ENCODE results near the gene ASTN1. TPM values are rescaled to one million over a fixed set of nuclear protein-coding genes. Genes with fewer than 3 reads are reported as not detected.

The ASTN1 gene
- total RNA-seq, 2 donors from 2014 or later = not detected

DNA sequence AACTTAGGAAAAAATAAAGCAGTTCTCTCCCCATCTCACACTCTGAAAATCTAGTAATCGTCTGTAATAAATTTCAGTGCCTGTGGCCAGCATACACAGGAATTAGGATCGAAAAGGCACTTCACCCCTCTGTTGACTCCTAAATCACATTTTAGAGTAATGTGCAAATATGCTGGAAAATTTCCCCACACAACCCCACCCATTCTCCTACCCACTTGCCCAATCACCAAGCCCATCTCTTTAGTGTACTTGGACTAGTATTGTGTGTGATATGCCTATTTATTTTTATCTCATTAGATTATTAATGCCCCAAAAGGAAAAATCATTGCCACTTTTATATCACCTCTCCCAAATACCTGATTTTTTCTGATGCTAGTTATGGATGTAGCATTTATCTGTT lies 323.3 kb downstream of the ASTN1 start:
- H3K27ac Mint-ChIP-seq = no peak overlapping the region
- no peak for DNase-seq
- no peak overlapping the region for H3K4me3 Mint-ChIP-seq
- H3K9me3 ChIP-seq (ENCODE audit: control insufficient read depth, low read length, poor library complexity, severe bottlenecking) = no peaks in the 10 kb centered on the region
- no peak for ATAC-seq
- H3K4me1 Mint-ChIP-seq = no peaks in the 10 kb centered on the region
- peaks cover 7% of the 10 kb centered on the region for H3K27me3 Mint-ChIP-seq
- H3K36me3 Mint-ChIP-seq (ENCODE audit: low read depth) = no peaks in the 10 kb centered on the region

DNA sequence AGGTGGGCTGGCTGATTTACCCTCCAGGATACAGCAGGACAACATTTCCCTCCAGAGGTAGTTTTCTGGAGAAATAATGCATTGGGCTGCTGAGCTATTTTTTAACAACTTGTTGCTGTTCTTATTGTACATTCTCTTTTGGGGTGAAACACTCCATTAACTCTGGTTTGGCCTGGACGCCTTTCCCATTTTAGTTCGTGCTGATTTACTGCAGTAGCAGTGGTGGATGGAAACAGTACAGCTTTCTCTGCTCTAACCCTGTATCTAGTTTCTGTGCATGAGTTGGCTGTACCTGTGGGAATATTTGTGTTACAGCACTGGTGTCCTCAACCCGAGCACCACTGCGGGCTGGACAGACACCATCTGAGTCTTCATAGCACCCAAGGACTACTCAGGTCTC lies 325.3 kb downstream of the ASTN1 start:
- no peak for ATAC-seq
- no peak for DNase-seq
- Mint-ChIP-seq H3K4me3 (no peak overlapping the region), H3K4me1 (no peaks in the 10 kb centered on the region), H3K27ac (no peak overlapping the region), H3K36me3 (ENCODE audit: low read depth) (no peaks in the 10 kb centered on the region), H3K27me3 (peaks cover 7% of the 10 kb centered on the region)
- no peaks in the 10 kb centered on the region for H3K9me3 ChIP-seq (ENCODE audit: control insufficient read depth, low read length, poor library complexity, severe bottlenecking)

DNA sequence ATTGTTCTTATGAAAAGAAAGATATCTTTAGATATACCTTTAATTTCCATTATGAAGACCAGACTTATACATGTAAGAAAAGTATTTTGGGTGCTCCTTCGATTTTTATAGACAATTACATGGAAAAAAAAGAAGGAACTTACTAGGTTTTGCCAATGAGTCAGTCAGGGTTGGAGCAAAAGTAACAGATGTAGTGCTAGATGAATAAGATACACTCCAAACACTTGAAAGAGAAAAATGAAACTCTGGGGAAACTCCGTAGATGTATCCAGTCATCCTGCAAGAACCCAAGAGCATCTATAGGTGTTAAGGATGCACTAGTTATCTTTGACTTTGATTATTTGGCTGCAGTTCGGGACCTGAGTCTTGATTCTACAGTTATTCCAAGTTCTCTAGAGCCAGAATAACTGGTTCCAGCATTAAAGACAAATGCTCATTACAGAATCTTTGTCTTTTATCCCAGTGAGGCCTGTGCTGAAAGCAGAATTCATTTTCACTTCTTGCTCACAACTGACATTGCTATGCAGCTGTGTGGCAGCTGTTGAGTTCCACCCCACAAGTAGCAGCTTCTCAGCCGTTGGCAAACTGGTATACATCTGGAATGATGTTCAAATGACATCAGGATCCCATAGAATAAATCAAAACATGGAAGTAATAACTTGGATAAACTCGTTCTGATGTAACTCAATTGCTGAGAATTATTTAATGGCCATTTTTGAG lies 326.1 kb downstream of the ASTN1 start:
- Mint-ChIP-seq H3K27me3 (peaks cover 7% of the 10 kb centered on the region), H3K27ac (no peak overlapping the region), H3K4me3 (no peak overlapping the region), H3K36me3 (ENCODE audit: low read depth) (no peaks in the 10 kb centered on the region), H3K4me1 (no peaks in the 10 kb centered on the region)
- H3K9me3 ChIP-seq (ENCODE audit: control insufficient read depth, low read length, poor library complexity, severe bottlenecking) = no peaks in the 10 kb centered on the region
- no peak for ATAC-seq
- no peak for DNase-seq

DNA sequence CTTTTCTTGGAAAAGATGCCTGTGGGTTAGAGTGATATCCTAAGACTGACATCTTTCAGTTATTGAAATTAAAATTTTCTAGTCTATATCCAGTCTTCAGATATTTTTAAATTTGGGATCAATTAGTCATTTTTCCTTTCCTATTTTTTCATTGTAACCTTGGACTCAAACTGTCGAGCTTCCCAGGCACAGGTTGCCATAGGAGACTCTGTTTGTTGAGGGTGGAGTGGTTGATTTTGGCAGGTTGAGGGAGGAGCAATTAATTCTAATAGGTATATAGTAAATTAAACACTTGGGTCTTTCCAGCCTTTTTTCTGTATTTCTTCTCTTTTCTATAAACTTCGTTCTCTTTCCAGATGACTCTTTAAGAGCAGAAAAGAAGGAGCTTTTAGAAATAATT lies 326.8 kb downstream of the ASTN1 start:
- Mint-ChIP-seq H3K27ac (no peak overlapping the region), H3K36me3 (ENCODE audit: low read depth) (no peaks in the 10 kb centered on the region), H3K4me3 (no peak overlapping the region), H3K27me3 (peaks cover 7% of the 10 kb centered on the region), H3K4me1 (no peaks in the 10 kb centered on the region)
- no peak for DNase-seq
- no peaks in the 10 kb centered on the region for H3K9me3 ChIP-seq (ENCODE audit: control insufficient read depth, low read length, poor library complexity, severe bottlenecking)
- no peak for ATAC-seq

DNA sequence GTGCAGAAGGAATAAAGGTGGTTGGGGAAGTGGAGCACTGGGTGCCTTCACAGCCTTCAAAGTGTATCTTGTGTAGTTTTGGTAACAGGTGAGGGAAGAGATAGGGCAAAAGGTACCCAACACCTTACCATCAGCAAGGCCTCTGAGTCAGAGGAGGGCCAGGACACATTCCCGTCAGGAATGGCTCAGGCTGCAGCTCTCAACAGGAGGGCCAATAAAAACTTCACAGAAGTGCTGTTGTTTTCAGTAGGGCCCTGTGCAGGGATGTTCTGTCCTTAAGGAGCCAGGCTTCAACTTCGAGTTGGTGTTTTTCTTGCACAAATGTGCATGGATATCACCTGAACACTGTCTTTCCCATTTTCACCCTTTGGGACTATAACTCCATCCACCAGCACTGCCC lies 333.4 kb downstream of the ASTN1 start:
- no peak for ATAC-seq
- no peaks in the 10 kb centered on the region for H3K4me1 Mint-ChIP-seq
- H3K4me3 Mint-ChIP-seq = no peak overlapping the region
- no peak overlapping the region for H3K27ac Mint-ChIP-seq
- H3K9me3 ChIP-seq (ENCODE audit: control insufficient read depth, low read length, poor library complexity, severe bottlenecking) = no peaks in the 10 kb centered on the region
- H3K36me3 Mint-ChIP-seq (ENCODE audit: low read depth) = no peaks in the 10 kb centered on the region
- no peak for DNase-seq
- H3K27me3 Mint-ChIP-seq = no peaks in the 10 kb centered on the region

DNA sequence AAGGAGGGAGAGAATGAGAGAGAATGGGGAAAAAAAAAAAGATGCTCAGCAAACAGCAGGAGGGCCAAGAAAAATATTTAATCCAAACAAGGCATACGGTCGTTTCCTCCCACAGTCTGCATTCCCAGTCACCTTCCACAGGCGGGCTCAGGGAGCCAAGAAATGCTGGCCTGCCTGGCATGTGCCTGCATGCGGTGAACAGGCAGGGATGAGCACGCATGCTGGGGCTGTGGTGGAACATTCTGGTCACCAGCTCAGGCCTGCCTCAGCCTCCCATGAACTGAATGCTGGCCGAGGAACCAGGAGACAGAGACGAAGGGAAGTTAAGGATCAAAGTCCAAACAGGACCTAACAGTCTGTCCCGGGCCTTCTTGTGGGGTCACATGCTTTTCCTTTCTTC lies 335.3 kb downstream of the ASTN1 start:
- no peaks in the 10 kb centered on the region for H3K27me3 Mint-ChIP-seq
- ATAC-seq (no peak), DNase-seq (no peak)

DNA sequence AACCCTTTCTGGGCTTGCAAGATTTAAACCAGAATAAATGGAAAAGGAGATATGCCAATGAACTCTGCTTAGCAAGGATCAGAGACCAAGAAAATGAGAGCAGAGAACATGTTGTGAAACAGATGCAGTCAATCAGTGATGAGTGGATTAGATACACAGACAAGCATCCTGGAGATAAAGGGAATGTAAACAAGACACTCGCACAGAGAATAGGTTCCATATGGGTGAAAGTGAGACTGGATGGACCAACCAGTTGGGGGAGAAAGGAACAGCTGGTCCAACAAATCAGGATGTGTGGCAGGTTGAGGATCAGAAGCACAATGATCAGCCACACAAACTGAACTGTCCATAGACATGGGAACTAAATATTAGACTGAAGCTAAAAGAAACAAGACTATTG lies 338.2 kb downstream of the ASTN1 start:
- Mint-ChIP-seq H3K36me3 (ENCODE audit: low read depth) (no peaks in the 10 kb centered on the region), H3K27me3 (no peaks in the 10 kb centered on the region), H3K27ac (no peak overlapping the region), H3K4me1 (no peaks in the 10 kb centered on the region), H3K4me3 (no peak overlapping the region)
- H3K9me3 ChIP-seq (ENCODE audit: control insufficient read depth, low read length, poor library complexity, severe bottlenecking) = no peaks in the 10 kb centered on the region
- no peak for DNase-seq
- no peak for ATAC-seq

More for the DNA sequence above, 335.3 kb downstream of the ASTN1 start:
- H3K9me3 ChIP-seq (ENCODE audit: control insufficient read depth, low read length, poor library complexity, severe bottlenecking) = no peaks in the 10 kb centered on the region
- no peaks in the 10 kb centered on the region for H3K4me1 Mint-ChIP-seq
- no peak overlapping the region for H3K4me3 Mint-ChIP-seq
- no peak overlapping the region for H3K27ac Mint-ChIP-seq
- no peaks in the 10 kb centered on the region for H3K36me3 Mint-ChIP-seq (ENCODE audit: low read depth)

DNA sequence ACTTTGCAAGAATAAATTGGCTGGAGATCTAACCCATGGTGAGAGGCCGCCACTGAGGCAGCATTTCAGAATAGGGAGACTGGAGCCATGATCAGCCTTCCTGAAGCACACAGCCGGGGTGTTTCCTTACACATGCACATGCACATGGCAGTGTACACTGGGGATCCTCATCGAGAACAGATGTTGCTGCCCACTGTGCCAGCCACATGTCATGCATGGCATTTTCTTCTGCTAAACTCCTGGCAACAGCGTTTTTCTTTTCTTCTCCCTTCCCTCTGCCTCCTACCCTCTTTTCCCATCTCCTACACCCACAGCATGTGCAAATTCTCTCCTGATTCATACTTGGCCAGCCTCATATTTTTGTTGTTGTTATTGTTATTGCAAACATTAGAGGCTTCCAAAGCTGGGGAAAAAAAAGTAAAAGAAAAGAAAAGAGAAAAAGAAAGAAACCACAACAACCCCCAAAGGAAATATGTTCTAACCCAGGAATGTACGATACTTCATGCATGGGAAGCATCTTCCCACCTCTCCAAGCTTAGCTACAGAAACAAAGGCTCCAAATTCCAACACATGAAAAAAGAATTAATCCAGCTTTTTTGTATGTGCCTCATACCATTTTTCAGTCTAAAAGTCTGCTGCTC lies 344.0 kb downstream of the ASTN1 start:
- no peak for DNase-seq

DNA sequence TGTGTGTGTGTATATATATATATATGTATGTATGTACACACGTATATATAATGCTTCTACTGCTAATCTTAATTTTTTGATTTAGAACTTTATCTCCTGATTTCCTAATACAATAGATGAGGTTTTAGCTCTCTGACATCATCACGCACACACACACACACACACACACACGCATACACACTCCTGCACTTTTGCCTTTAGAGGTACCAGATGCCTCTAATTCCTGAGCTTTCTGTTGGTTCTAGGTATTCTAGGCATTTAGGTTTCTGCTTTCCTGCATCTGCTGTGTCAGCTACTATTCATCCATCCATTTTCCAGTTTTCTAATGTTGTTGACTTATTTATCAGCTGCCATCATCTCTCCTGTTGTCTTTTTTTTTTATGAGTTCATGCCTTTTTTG lies 348.3 kb downstream of the ASTN1 start:
- Mint-ChIP-seq H3K27ac (no peak overlapping the region), H3K36me3 (ENCODE audit: low read depth) (no peaks in the 10 kb centered on the region), H3K4me1 (no peaks in the 10 kb centered on the region), H3K4me3 (no peak overlapping the region), H3K27me3 (no peaks in the 10 kb centered on the region)
- no peak for ATAC-seq
- no peak for DNase-seq
- H3K9me3 ChIP-seq (ENCODE audit: control insufficient read depth, low read length, poor library complexity, severe bottlenecking) = no peaks in the 10 kb centered on the region

More for the DNA sequence above, 344.0 kb downstream of the ASTN1 start:
- Mint-ChIP-seq H3K4me3 (no peak overlapping the region), H3K36me3 (ENCODE audit: low read depth) (no peaks in the 10 kb centered on the region), H3K4me1 (no peaks in the 10 kb centered on the region), H3K27ac (no peak overlapping the region), H3K27me3 (no peaks in the 10 kb centered on the region)
- no peaks in the 10 kb centered on the region for H3K9me3 ChIP-seq (ENCODE audit: control insufficient read depth, low read length, poor library complexity, severe bottlenecking)
- no peak for ATAC-seq

DNA sequence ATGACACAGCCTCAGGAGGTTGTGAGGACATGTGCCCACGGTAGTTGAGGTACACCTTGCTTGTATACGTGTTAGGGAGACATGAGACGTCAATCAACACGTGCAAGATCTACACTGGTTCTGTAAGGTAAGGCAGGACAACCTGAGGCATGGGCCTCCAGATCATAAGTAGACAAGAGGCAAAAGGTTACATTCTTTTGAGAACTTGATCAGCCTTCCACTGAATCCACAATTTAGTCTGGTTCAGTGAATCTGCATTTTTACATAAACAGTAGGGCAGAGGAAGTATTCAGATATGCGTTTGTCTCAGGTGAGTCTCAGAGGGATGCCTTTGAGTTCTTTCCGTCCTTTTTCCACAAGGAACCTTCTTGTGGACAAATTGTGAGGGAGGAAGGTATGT lies 348.9 kb downstream of the ASTN1 start:
- DNase-seq (no peak), ATAC-seq (no peak)
- no peaks in the 10 kb centered on the region for H3K36me3 Mint-ChIP-seq (ENCODE audit: low read depth)
- no peaks in the 10 kb centered on the region for H3K27me3 Mint-ChIP-seq
- no peaks in the 10 kb centered on the region for H3K9me3 ChIP-seq (ENCODE audit: control insufficient read depth, low read length, poor library complexity, severe bottlenecking)
- no peak overlapping the region for H3K27ac Mint-ChIP-seq
- no peaks in the 10 kb centered on the region for H3K4me1 Mint-ChIP-seq
- no peak overlapping the region for H3K4me3 Mint-ChIP-seq

DNA sequence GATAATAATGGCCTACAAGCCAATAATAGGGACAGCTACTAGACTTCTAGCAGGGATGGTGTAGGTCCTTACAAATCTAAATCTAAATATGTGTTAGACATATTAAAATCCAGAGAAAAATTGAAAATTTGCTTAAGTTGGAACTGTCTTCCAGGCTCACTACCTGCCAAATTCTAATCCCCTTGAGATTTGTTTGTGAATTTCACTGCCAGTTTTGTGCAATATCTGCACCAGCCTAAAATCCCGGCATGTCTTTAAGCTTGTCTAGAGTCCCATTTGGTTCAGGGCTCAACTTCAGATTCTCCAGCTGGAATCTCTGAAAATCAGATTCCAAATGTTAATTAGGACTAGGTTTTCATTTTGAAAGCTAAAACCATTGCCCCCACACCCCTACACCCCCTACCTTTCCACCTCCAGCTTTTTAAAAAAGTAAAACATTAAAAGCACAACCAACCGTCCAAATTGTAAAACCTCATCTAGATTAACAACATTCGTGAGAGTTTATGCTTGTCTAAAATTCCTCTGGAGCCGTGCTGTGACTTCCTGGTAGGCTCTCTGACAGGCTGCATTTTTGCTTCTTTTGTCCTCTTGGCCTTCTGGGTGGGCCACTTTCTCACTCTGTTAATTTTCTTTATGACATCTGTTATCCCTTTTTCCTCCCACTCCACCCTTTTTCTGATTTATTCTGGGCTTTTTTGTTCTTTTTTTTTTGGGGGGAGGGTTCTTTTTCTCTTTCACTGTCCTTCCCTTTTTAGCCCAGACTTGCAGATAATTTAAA lies 352.8 kb downstream of the ASTN1 start:
- Mint-ChIP-seq H3K27ac (no peak overlapping the region), H3K36me3 (ENCODE audit: low read depth) (no peaks in the 10 kb centered on the region), H3K4me1 (no peaks in the 10 kb centered on the region), H3K4me3 (no peak overlapping the region), H3K27me3 (no peaks in the 10 kb centered on the region)
- no peaks in the 10 kb centered on the region for H3K9me3 ChIP-seq (ENCODE audit: control insufficient read depth, low read length, poor library complexity, severe bottlenecking)
- DNase-seq (no peak), ATAC-seq (no peak)

DNA sequence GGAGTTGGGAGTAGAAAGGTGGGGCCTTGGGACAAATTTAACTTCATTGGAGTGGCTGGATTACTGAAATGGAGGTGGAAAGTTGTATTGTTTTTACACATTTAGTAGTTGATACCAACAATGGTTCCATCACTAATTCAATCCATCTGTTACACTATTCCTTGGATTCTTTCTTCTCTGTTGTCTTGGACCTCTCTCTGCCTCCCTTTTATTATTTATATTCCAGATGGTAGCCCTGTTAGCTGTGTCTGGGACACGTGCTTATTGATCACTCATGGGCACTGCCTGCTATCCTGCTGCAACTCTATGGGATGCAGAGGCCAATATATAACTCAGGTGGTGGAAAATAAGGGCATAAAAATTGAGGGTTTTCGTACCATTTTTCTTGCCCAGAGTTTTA lies 355.2 kb downstream of the ASTN1 start:
- H3K4me3 Mint-ChIP-seq = no peak overlapping the region
- H3K36me3 Mint-ChIP-seq (ENCODE audit: low read depth) = no peaks in the 10 kb centered on the region
- DNase-seq = no peak
- H3K27me3 Mint-ChIP-seq = no peaks in the 10 kb centered on the region
- H3K9me3 ChIP-seq (ENCODE audit: control insufficient read depth, low read length, poor library complexity, severe bottlenecking) = no peaks in the 10 kb centered on the region
- H3K27ac Mint-ChIP-seq = no peak overlapping the region
- ATAC-seq = no peak
- H3K4me1 Mint-ChIP-seq = no peaks in the 10 kb centered on the region
